Stimulated activated naive CD8-positive, alpha-beta T cell treated with anti-CD3 and anti-CD28 coated beads, Interleukin-15, Interleukin-2, amounts not matched to agents 100 ng/mL and 50 ng/mL, for 24 hours (primary cell): ENCODE results near the gene RHOT1.
"Not testable (repeated sequence)": the region's sequence is repeated elsewhere in the genome, so short reads cannot be mapped to it uniquely, and the experiment has no call there.

Experiments used
- H3K27ac Mint-ChIP-seq: one replicate; pipeline ENCODE4 v1.8.0; 2021; ENCODE audit warnings: mild to moderate bottlenecking, mixed read lengths
- H3K27me3 Mint-ChIP-seq: one replicate; pipeline ENCODE4 v1.8.0; 2021; ENCODE audit warnings: mixed read lengths
- H3K36me3 Mint-ChIP-seq: one replicate; pipeline ENCODE4 v1.8.0; 2021; ENCODE audit warnings: low read depth, mixed read lengths
- H3K4me1 Mint-ChIP-seq: one replicate; pipeline ENCODE4 v1.8.0; 2021; ENCODE audit warnings: low read depth, mixed read lengths
- H3K4me3 Mint-ChIP-seq: one replicate; pipeline ENCODE4 v1.8.0; 2021; ENCODE audit warnings: mild to moderate bottlenecking, mixed read lengths
- H3K9me3 Mint-ChIP-seq: one replicate; pipeline ENCODE4 v1.8.0; 2021; ENCODE audit warnings: mixed read lengths

The RHOT1 gene

DNA sequence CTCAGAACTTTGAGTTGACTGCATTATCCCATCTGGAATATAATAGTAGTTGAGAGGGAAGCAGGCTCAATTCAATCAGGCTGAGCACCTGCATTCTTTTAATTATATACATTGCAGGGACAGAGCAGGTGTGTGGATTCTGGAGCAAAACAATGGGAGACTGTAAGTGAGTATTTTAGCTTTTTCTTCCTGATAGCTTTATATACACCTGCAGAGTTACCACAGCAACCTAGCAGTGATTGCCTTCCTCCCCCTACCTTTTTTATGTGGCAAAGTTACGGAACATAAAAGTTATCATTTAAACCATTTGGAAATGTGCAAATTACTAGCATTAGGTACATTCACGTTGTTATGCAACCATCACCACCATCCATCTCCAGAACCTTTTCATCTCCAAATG lies 25.4 kb upstream of the RHOT1 start:
- Mint-ChIP-seq H3K36me3 (no peaks in the 10 kb centered on the region), H3K27ac (no peak overlapping the region), H3K9me3 (no peaks in the 10 kb centered on the region), H3K4me1 (peaks cover 10% of the 10 kb centered on the region), H3K4me3 (no peak overlapping the region), H3K27me3 (no peaks in the 10 kb centered on the region)

- H3K4me1 Mint-ChIP-seq, result peaks cover 10% of the 10 kb centered on the region
- no peak overlapping the region for H3K27ac Mint-ChIP-seq
- H3K36me3 Mint-ChIP-seq, result no peaks in the 10 kb centered on the region
- no peaks in the 10 kb centered on the region for H3K9me3 Mint-ChIP-seq
- no peak overlapping the region for H3K4me3 Mint-ChIP-seq
- H3K27me3 Mint-ChIP-seq, result no peaks in the 10 kb centered on the region
These were observed 24.9 kb upstream of the RHOT1 start for GRCh38 chr17:32117399-32117798.

- H3K36me3 Mint-ChIP-seq, H3K27ac Mint-ChIP-seq, H3K4me3 Mint-ChIP-seq, H3K9me3 Mint-ChIP-seq, H3K27me3 Mint-ChIP-seq, H3K4me1 Mint-ChIP-seq: not testable (repeated sequence)
These were observed 24.2 kb upstream of the RHOT1 start for GRCh38 chr17:32118088-32118487.

DNA sequence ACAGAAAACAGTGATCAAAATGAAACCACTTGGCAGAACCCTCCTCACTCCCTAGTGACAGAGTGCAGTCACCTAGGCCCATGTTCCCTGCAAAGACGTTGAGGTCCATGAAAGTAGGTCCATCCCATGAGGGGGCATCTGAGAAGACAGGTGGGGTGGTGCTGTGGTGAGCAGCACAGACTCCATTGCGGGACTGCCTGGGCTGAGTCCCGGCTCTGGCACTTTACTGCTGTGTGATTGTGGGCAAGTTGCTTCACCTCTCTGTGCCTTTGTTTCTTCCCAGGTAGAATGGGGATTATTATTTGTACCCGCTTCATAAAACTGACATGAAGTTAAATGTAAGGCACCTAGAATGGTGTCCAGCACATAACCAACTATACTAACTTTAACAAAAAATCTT lies 23.5 kb upstream of the RHOT1 start:
- H3K4me1 Mint-ChIP-seq, result peaks cover 8% of the 10 kb centered on the region
- no peaks in the 10 kb centered on the region for H3K36me3 Mint-ChIP-seq
- H3K4me3 Mint-ChIP-seq, result no peak overlapping the region
- H3K9me3 Mint-ChIP-seq, result no peaks in the 10 kb centered on the region
- H3K27ac Mint-ChIP-seq, result no peak overlapping the region
- no peaks in the 10 kb centered on the region for H3K27me3 Mint-ChIP-seq

DNA sequence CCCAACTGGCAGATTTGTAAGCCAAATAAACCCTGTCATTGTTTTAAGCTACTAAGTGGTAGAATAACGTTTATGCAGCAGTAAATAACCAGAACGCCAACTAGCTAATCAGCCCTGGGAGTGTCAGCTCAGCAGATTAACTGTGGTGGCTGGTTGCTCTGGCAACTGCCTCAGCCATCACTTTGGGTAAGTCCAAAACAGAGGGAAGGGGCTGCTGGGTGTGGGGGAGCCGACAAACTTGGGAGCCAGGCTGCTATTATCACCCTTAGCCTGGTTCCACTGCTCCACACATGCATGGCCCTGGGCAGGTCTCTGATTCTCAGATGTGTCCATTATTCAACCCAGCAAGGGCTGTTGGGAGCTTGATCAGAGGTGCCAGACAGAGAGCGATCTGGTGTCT lies 22.2 kb upstream of the RHOT1 start:
- Mint-ChIP-seq H3K27ac (no peak overlapping the region), H3K4me3 (no peak overlapping the region), H3K4me1 (peaks cover 6% of the 10 kb centered on the region)

GRCh38 chr17:32120716-32121115 lies 21.6 kb upstream of the RHOT1 start:
- Mint-ChIP-seq H3K27ac (no peak overlapping the region), H3K27me3 (no peaks in the 10 kb centered on the region), H3K4me3 (no peak overlapping the region), H3K9me3 (no peaks in the 10 kb centered on the region), H3K36me3 (no peaks in the 10 kb centered on the region), H3K4me1 (peaks cover 6% of the 10 kb centered on the region)

More for the DNA sequence above, 22.2 kb upstream of the RHOT1 start:
- Mint-ChIP-seq H3K36me3 (no peaks in the 10 kb centered on the region), H3K9me3 (no peaks in the 10 kb centered on the region), H3K27me3 (no peaks in the 10 kb centered on the region)

DNA sequence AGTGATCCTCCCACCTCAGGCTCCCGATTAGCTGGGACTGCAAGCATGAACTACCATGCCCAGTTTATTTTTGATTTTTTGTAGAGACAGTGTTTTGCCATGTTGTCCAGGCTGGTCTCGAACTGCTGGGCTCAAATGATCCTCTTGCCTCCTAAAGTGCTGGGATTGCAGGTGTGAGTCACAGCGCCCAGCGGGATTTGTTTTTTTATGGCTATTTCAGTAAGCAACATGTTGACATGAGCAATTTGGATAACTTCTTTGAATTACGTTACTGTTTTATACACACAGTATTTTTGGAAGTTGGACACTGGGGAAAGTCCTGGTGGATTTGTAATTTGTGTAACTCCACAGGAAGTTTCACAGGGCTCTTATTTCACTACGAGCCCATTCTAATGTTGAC lies 18.5 kb upstream of the RHOT1 start:
- H3K27ac Mint-ChIP-seq, result no peak overlapping the region
- H3K27me3 Mint-ChIP-seq, result no peaks in the 10 kb centered on the region
- no peaks in the 10 kb centered on the region for H3K36me3 Mint-ChIP-seq
- no peaks in the 10 kb centered on the region for H3K9me3 Mint-ChIP-seq
- H3K4me1 Mint-ChIP-seq, result peaks cover 15% of the 10 kb centered on the region
- no peak overlapping the region for H3K4me3 Mint-ChIP-seq

- Mint-ChIP-seq H3K27ac (no peak overlapping the region), H3K4me1 (peaks cover 21% of the 10 kb centered on the region), H3K36me3 (peaks cover 7% of the 10 kb centered on the region), H3K27me3 (no peaks in the 10 kb centered on the region), H3K9me3 (no peaks in the 10 kb centered on the region), H3K4me3 (no peak overlapping the region)
These were observed 17.1 kb upstream of the RHOT1 start for GRCh38 chr17:32124985-32125847.

DNA sequence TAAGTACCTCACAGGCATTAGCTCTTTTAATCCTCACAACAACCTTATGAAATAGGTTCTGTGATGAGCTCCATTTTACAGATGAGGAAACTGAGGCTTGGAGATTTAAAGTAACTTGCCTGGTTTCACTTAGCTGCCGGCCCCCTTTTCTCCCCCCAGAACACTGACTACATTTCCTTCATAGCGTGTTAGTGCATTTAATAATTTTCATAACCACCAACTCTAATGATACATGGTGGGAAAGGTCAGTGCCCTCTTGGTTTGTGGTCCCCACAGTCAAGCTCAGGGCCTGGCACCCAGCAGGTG lies 16.5 kb upstream of the RHOT1 start:
- H3K4me3 Mint-ChIP-seq, result no peak overlapping the region
- H3K36me3 Mint-ChIP-seq, result peaks cover 11% of the 10 kb centered on the region
- H3K4me1 Mint-ChIP-seq, result peaks cover 21% of the 10 kb centered on the region
- H3K27ac Mint-ChIP-seq, result no peak overlapping the region
- H3K27me3 Mint-ChIP-seq, result no peaks in the 10 kb centered on the region
- no peaks in the 10 kb centered on the region for H3K9me3 Mint-ChIP-seq

DNA sequence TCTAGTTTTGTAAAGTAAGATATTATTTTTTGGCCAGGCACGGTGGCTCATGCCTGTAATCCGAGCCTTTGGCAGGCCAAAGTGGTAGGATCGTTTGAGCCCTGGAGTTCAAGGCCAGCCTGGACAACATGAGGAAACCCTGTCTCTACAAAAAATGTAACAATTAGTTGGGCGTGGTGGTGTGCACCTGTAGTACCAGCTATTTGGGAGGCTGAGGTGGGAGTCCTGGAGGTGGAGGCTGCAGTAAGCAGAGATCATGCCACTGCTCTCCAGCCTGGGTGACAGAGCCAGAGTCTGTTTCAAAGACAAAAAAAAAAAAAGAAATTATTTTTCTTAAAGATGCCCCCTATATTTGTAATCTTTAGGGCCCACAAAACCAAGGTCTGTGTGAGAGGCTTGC lies 16.0 kb upstream of the RHOT1 start:
- peak overlapping the region; percentile 93 for H3K4me3 Mint-ChIP-seq
- no peaks in the 10 kb centered on the region for H3K27me3 Mint-ChIP-seq
- H3K9me3 Mint-ChIP-seq, result no peaks in the 10 kb centered on the region
- no peak overlapping the region for H3K27ac Mint-ChIP-seq
- peaks cover 11% of the 10 kb centered on the region for H3K36me3 Mint-ChIP-seq
- peaks cover 21% of the 10 kb centered on the region for H3K4me1 Mint-ChIP-seq

DNA sequence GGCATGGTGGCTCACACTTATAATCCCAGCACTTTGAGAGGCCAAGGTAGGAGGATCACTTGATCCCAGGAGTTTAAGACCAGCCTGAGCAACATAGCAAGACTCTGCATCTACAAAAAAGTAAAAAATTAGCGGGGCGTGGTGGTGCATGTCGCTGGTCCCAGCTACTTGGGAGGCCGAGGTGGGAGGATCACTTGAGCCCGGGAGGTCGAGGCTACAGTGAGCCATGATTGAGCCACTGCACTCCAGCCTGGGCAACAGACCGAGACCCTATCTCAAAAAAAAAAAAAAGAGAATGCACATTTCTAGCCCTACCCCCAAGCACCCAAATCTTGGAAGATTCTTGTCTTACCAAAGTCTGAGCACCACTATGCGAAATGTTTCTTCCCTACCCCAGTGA lies 15.6 kb upstream of the RHOT1 start:
- Mint-ChIP-seq H3K27ac (peak overlapping the region; percentile 92), H3K4me1 (peaks cover 21% of the 10 kb centered on the region), H3K4me3 (peak overlapping the region; percentile 93), H3K27me3 (no peaks in the 10 kb centered on the region), H3K36me3 (peaks cover 11% of the 10 kb centered on the region), H3K9me3 (no peaks in the 10 kb centered on the region)

DNA sequence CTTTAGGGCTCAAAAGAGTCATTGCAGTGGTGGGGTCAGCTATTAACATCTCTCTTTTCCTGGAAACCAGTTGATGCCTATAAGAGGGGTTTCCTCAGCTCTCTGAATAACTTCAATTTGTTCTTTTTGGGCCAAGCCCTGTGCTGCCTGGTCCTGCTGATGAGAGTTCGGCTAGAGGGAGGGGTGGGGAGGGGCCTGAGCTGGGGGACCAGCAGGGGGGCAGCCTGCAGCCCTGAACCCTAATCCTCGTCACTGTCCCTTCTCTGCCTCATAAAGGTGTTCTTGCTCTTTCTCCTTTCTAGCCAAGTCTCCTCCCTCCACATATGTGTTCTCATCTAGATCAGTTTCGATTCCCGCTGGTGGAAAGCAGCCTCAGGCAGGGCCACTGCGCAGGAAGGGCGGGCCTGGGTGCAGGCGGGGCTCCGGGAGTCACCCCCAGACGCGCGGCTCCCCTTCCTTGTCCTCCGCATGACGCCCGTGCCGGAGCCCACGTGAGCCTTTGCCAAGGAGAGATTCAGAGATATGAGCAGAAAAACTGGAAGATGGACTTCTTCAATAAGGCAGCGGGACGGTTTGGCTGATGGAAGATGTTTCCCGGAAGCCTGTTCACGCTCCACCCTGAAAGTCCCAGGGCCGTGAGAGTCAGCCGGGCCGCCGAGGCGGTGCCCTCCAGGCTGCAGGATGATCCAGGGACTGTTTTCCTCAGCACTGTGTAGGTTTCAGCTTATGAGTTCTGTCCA lies 15.0 kb upstream of the RHOT1 start:
- Mint-ChIP-seq H3K27ac (peak overlapping the region; percentile 92), H3K27me3 (no peaks in the 10 kb centered on the region), H3K9me3 (no peaks in the 10 kb centered on the region), H3K4me1 (peaks cover 21% of the 10 kb centered on the region), H3K4me3 (peak overlapping the region; percentile 93), H3K36me3 (peaks cover 11% of the 10 kb centered on the region)

- peak overlapping the region; percentile 93 for H3K4me3 Mint-ChIP-seq
- H3K4me1 Mint-ChIP-seq, result peaks cover 21% of the 10 kb centered on the region
- H3K9me3 Mint-ChIP-seq, result not testable (repeated sequence)
These were observed 13.8 kb upstream of the RHOT1 start for GRCh38 chr17:32128470-32128869.

GRCh38 chr17:32135497-32136117 lies 6.7 kb upstream of the RHOT1 start:
- H3K27me3 Mint-ChIP-seq, H3K4me3 Mint-ChIP-seq, H3K27ac Mint-ChIP-seq, H3K36me3 Mint-ChIP-seq, H3K9me3 Mint-ChIP-seq: not testable (repeated sequence)
- H3K4me1 Mint-ChIP-seq, result peaks cover 15% of the 10 kb centered on the region

More at GRCh38 chr17:32128470-32128869, 13.8 kb upstream of the RHOT1 start:
- H3K27me3 Mint-ChIP-seq, result not testable (repeated sequence)
- Mint-ChIP-seq H3K27ac (peak overlapping the region; percentile 68), H3K36me3 (peaks cover 11% of the 10 kb centered on the region)

GRCh38 chr17:32136856-32137255 lies 5.4 kb upstream of the RHOT1 start:
- Mint-ChIP-seq H3K36me3 (no peaks in the 10 kb centered on the region), H3K4me3 (no peak overlapping the region), H3K27ac (no peak overlapping the region), H3K4me1 (peaks cover 23% of the 10 kb centered on the region), H3K9me3 (no peaks in the 10 kb centered on the region), H3K27me3 (no peaks in the 10 kb centered on the region)
